ENCODE measurements around the gene ISOC2.
"Not testable (repeated sequence)": the region's sequence is repeated elsewhere in the genome, so short reads cannot be mapped to it uniquely, and the experiment has no call there.

The ISOC2 gene

DNA sequence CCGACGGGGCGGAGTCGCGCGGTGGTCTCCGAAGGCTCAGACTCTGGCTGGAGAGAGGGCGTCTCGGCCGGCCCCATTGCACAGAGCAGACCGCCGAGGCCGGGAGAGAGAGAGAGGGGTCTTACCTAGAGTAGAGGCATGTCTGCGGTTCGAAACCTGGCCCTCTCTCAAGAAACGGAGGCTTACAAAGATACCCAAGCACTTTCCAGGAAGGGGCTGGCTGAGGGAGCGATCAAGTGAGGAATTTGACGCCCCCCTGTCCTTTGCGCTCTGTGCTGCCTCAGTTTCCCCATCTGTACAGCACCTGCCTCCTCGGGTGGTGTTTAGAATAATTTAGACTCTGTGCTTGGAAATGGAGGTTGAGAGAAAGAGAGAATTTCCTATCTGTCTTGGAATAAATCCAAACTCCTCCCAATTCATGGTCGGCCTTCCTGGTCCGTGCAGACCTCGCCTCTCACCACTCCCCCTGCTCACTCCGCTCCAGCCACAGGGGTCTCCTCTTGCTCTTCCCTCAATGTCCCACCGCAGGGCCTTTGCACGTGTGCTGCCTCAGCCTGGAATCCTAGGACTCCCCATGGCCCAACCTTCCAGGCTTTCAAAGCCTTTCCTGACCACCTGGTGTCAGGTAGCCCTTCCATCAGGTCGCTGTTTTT, 658 bp upstream of the ISOC2 start:
- FAIRE-seq, result no peak
- no peak for DNase-seq (ENCODE audit: insufficient read length, low spot score)

DNA sequence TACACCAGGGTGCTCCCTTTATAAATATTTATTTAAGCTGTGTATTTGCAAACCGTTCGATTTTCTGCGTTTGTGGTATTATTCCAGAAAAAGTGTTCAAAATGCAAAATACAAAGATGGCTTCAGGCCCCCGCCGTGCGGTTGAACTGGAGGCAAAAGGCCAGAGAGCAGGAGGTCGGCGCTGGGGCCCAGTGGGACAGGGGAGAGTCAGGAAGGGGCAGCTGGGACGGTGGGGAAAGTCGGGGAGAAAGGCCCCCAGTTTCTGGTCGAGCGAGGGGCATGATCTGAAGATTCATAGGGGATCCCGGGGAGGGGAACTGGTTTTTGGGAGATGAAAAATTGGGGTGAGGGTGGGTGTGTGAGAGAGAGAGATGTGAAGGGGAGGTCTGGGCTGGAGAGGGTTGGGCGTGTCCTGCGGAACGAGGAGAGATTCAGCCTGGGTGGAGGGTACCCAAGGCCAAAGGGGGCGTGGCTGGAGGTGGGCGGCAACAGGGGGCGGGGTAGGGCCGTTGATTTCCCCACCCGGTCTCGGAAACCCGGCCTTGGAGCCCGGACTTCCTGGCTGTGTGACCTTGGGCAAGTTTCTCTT, 678 bp downstream of the ISOC2 start:
- FAIRE-seq, result peak; percentile 75
- peak; percentile 53 for DNase-seq (ENCODE audit: insufficient read length, low spot score)

- FAIRE-seq (no peak), DNase-seq (ENCODE audit: insufficient read length, low spot score) (no peak)
These were observed 1.3 kb downstream of the ISOC2 start for GRCh38 chr19:55459950-55460657.

GRCh38 chr19:55459551-55459949, 1.9 kb downstream of the ISOC2 start:
- FAIRE-seq, result no peak
- DNase-seq (ENCODE audit: insufficient read length, low spot score), result no peak

- no peak for DNase-seq (ENCODE audit: insufficient read length, low spot score)
- no peak for FAIRE-seq
These were observed 3.6 kb downstream of the ISOC2 start for GRCh38 chr19:55457683-55458457.

DNA sequence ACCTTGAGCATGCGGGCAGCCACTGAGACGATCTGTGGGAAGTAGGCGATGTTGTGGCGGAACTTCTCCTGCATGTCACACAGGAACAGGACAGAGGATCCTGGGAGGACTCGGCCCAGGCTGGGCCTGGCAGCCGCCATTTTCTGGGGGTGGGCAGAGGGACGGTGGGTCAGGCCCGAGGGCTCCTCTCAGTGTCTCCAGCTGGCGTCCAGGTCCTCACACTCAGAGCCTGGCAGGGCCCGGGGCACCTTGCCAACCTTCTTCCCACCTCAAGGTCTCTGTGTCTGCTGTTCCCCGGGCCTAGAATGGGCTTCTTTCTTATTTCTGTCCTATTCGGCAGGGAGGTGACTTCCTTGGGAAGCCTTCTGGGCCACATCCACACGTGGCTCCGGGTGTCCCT, 5.1 kb downstream of the ISOC2 start:
- FAIRE-seq, result no peak
- no peak for DNase-seq (ENCODE audit: insufficient read length, low spot score)

- no peak for DNase-seq (ENCODE audit: insufficient read length, low spot score)
- FAIRE-seq, result no peak
These were observed 5.7 kb downstream of the ISOC2 start for GRCh38 chr19:55455576-55456235.

- DNase-seq (ENCODE audit: insufficient read length, low spot score), result peak; percentile 57
- FAIRE-seq, result peak; percentile 48
These were observed 6.6 kb downstream of the ISOC2 start for GRCh38 chr19:55454787-55455243.

- FAIRE-seq, result no peak
- DNase-seq (ENCODE audit: insufficient read length, low spot score), result no peak
These were observed 7.8 kb downstream of the ISOC2 start for GRCh38 chr19:55453511-55454260.

- no peak for FAIRE-seq
- peak; percentile 40 for DNase-seq (ENCODE audit: insufficient read length, low spot score)
These were observed 8.6 kb downstream of the ISOC2 start for GRCh38 chr19:55452749-55453346.

GRCh38 chr19:55451965-55452748, 9.3 kb downstream of the ISOC2 start:
- FAIRE-seq, result no peak

DNA sequence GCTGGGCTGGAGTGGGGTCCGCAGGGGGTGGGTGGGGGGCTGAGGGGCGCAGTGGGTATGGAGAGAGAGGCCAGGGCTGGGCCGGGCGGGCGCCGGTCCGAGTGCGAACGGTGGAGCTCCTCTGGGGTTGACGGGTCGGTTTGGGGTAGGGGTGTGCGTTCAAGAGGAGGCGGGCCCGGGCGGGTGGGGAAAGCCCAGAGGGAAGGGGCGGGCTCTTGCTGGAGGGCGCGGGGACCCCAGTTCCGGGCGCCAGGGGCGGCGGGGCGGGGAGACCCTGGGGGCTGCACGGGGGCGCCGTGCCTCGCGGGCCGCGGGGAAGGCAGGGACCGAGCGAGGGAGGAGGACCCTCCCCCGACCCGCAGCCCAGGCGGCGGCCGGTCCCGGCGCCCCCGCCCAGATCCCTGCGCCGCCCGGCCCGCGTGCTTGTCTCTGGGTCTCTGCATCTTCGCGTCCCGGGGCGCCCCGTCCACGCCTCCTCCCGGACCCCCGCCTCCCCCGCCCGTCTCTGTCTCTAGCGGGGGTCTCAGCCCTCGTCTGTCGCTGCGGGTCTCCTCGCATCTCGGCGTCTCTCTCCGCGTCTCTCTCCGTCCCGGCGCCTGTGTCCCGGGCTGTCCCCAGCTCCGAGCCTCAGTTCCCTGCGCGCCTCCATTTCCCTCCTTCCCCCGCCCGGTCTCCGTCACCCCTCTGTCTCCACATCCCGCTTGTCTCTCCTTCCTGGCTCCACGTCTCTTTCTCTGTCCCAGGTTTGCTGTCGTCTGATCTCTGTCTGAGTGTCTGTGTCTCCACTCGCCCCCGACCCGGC, 10.1 kb downstream of the ISOC2 start:
- no peak for DNase-seq (ENCODE audit: insufficient read length, low spot score)
- no peak for FAIRE-seq

More at GRCh38 chr19:55451965-55452748, 9.3 kb downstream of the ISOC2 start:
- no peak for DNase-seq (ENCODE audit: insufficient read length, low spot score)

DNA sequence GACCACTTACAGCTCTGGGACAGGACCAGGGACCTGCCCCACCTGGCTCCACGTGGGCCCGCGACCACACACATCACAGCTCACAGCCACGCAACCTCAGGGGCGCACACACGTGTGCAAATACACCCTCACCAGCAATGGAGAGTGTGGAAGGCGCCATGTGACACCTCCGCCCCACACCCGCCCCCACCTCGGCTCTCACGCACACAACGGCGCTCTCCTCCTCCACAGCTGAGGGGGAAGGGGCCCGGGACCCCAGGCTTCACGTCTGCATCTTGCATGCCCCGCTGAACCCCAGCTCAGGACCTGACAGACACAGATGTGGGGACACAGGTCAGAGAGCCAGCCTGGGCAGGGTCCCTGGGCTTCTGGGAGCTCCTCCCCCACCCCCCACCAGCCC, 12.0 kb downstream of the ISOC2 start:
- FAIRE-seq (no peak), DNase-seq (ENCODE audit: insufficient read length, low spot score) (no peak)

DNA sequence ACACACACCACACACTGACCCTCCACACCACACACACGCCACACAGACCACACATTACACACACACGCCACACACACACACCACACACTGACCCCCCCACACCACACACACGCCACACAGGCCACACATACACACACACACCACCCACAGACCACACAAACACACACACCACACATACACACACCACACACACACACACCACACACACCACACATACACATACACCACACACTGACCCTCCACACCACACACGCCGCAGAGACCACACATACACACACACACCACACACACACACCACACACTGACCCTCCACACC, 13.3 kb downstream of the ISOC2 start:
- DNase-seq (ENCODE audit: insufficient read length, low spot score); FAIRE-seq: not testable (repeated sequence)

GRCh38 chr19:55447421-55448174, 13.8 kb downstream of the ISOC2 start:
- FAIRE-seq (no peak), DNase-seq (ENCODE audit: insufficient read length, low spot score) (peak; percentile 31)

DNA sequence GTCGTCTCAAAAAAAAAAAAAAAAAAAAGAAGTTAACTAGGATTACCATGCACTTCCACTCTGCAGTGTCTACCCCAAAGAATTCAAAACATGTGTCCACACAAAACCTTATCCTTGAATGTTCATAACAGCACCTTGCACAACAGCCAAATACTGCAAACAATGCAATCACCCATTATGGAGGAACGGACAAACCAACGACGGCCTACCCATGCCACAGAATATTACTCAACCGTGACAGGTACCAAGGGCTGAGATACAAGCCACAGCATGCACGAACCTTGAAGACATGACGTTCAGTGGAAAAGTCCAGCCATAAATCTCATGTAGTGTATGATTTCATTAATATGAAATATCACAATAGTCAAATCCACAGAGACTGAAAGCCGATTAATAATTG, 15.4 kb downstream of the ISOC2 start:
- no peak for FAIRE-seq
- no peak for DNase-seq (ENCODE audit: insufficient read length, low spot score)

- no peak for FAIRE-seq
These were observed 16.8 kb downstream of the ISOC2 start for GRCh38 chr19:55444646-55445045.

More at GRCh38 chr19:55444646-55445045, 16.8 kb downstream of the ISOC2 start:
- DNase-seq (ENCODE audit: insufficient read length, low spot score), result no peak

Measured in HTR-8/SVneo (cell line).